ENCODE measurements around the gene KRT9.

DNA sequence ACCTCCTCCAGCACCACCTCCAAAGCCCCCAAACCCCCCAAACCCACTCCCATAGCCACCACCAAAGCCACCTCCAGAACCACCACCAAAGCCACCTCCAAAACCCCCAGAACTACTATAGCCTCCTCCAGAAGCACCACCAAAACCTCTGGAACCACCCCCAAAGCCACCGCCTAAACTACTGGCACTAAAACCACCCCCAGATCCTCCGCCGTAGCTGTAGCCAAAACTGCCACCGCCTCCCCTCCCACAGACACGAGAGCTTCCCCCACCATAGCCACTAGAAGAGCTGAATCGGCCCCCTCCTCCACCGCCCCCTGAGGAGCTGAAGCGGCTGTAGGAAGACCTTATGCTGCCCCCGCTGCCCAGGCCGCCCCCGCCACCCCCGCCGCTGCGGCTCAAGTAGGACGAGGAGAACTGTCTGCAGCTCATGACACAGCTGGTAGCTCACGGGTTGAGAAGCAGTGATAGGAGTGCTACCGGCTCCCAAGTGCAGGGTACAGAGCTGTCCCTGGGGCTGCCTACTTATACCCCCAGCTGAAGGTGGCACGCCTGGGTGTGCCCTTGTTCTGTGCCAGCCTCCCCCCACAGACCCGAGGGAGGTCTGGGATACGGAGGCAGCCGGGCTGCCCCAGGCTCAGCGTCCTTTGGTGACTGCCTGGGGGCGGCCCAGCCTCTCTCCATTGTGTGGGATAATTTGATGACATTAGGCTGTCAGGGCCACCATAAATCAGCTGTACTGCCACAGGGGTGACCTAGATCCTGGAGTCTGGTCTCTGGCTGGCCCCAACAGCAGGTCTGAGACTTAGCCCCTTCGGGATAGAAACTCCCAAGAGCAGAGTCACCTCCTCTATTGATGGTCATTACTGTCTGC is at the start of gene KRT9:
- no peak for TF ChIP-seq POLR2A (IDR thresholded peaks at IDR 0.05)
- TF ChIP-seq POLR2AphosphoS5 (IDR thresholded peaks at IDR 0.05), result no peak
- TF ChIP-seq, protein P1, sequence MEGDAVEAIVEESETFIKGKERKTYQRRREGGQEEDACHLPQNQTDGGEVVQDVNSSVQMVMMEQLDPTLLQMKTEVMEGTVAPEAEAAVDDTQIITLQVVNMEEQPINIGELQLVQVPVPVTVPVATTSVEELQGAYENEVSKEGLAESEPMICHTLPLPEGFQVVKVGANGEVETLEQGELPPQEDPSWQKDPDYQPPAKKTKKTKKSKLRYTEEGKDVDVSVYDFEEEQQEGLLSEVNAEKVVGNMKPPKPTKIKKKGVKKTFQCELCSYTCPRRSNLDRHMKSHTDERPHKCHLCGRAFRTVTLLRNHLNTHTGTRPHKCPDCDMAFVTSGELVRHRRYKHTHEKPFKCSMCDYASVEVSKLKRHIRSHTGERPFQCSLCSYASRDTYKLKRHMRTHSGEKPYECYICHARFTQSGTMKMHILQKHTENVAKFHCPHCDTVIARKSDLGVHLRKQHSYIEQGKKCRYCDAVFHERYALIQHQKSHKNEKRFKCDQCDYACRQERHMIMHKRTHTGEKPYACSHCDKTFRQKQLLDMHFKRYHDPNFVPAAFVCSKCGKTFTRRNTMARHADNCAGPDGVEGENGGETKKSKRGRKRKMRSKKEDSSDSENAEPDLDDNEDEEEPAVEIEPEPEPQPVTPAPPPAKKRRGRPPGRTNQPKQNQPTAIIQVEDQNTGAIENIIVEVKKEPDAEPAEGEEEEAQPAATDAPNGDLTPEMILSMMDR (IDR thresholded peaks at IDR 0.05), result no peak
- TF ChIP-seq EP300 (IDR thresholded peaks at IDR 0.05; ENCODE audit: low read depth), result no peak

Data from transverse colon (tissue), 4 donors.